ENCODE measurements around the gene SHBG.
"Not testable (repeated sequence)": the region's sequence is repeated elsewhere in the genome, so short reads cannot be mapped to it uniquely, and the experiment has no call there.

SHBG gene

GRCh38 chr17:7629939-7630571, at the start of gene SHBG:
Gene SHBG, plus strand, starts transcription at chr17:7630135. Its CDS starts 38 bp downstream, at chr17:7630173.
- no peak for DNase-seq (ENCODE audit: low spot score)

GRCh38 chr17:7580604-7581575, 49.0 kb upstream of the SHBG start:
- DNase-seq (ENCODE audit: low spot score), result no peak

- DNase-seq (ENCODE audit: low spot score), result no peak
Observed at GRCh38 chr17:7582396-7583252, 47.3 kb upstream of the SHBG start.

- DNase-seq (ENCODE audit: low spot score), result peak; percentile 97
Observed at GRCh38 chr17:7583253-7584109, 46.5 kb upstream of the SHBG start, which contains the start of gene MPDU1. Gene MPDU1, plus strand, starts transcription at chr17:7583852. Its CDS starts 11 bp downstream, at chr17:7583863.

GRCh38 chr17:7586673-7587419, 43.1 kb upstream of the SHBG start:
- DNase-seq (ENCODE audit: low spot score), result no peak

GRCh38 chr17:7587420-7588151, 42.3 kb upstream of the SHBG start:
- DNase-seq (ENCODE audit: low spot score), result no peak

GRCh38 chr17:7588553-7589203, 41.3 kb upstream of the SHBG start:
- DNase-seq (ENCODE audit: low spot score), result no peak

- DNase-seq (ENCODE audit: low spot score), result peak; percentile 67
Observed at GRCh38 chr17:7589204-7589868, 40.6 kb upstream of the SHBG start.

- DNase-seq (ENCODE audit: low spot score), result no peak
Observed at GRCh38 chr17:7589891-7590691, 39.8 kb upstream of the SHBG start, which contains the start of gene SOX15. Gene SOX15, minus strand, starts transcription at chr17:7590094. Its CDS starts 418 bp downstream, at chr17:7589676.

GRCh38 chr17:7590743-7591142, 39.2 kb upstream of the SHBG start:
- DNase-seq (ENCODE audit: low spot score), result no peak

GRCh38 chr17:7591596-7591995, 38.3 kb upstream of the SHBG start:
- DNase-seq (ENCODE audit: low spot score), result no peak

- no peak for DNase-seq (ENCODE audit: low spot score)
Observed at GRCh38 chr17:7592422-7593021, 37.4 kb upstream of the SHBG start.

- no peak for DNase-seq (ENCODE audit: low spot score)
Observed at GRCh38 chr17:7593296-7593695, 36.6 kb upstream of the SHBG start.

GRCh38 chr17:7597561-7597960, 32.4 kb upstream of the SHBG start:
- DNase-seq (ENCODE audit: low spot score), result not testable (repeated sequence)

GRCh38 chr17:7606280-7606679, 23.7 kb upstream of the SHBG start:
- no peak for DNase-seq (ENCODE audit: low spot score)

GRCh38 chr17:7610641-7611040, 19.3 kb upstream of the SHBG start:
- DNase-seq (ENCODE audit: low spot score), result no peak

GRCh38 chr17:7611635-7612293, 18.2 kb upstream of the SHBG start:
- no peak for DNase-seq (ENCODE audit: low spot score)
